ENCODE measurements around the gene ADGRV1.

- TF ChIP-seq CTCF (IDR thresholded peaks at IDR 0.05) (no peak), POLR2A (IDR thresholded peaks at IDR 0.05) (no peak)
Measured at GRCh38 chr5:90534922-90535321, 23.7 kb upstream of the ADGRV1 start.
